GM18502 (cell line): Measurements from ENCODE around the gene ADIRF.
"Not testable (repeated sequence)": the region's sequence is repeated elsewhere in the genome, so short reads cannot be mapped to it uniquely, and the experiment has no call there.

ENCODE experiments used
- ATAC-seq: cut with Tn5 transposase; IDR thresholded peaks from one replicate; pipeline ENCODE4 v1.9.1; 2021; ENCODE audit warnings: mild to moderate bottlenecking; ENCODE audit not compliant: unreplicated experiment, poor library complexity

Gene ADIRF

DNA sequence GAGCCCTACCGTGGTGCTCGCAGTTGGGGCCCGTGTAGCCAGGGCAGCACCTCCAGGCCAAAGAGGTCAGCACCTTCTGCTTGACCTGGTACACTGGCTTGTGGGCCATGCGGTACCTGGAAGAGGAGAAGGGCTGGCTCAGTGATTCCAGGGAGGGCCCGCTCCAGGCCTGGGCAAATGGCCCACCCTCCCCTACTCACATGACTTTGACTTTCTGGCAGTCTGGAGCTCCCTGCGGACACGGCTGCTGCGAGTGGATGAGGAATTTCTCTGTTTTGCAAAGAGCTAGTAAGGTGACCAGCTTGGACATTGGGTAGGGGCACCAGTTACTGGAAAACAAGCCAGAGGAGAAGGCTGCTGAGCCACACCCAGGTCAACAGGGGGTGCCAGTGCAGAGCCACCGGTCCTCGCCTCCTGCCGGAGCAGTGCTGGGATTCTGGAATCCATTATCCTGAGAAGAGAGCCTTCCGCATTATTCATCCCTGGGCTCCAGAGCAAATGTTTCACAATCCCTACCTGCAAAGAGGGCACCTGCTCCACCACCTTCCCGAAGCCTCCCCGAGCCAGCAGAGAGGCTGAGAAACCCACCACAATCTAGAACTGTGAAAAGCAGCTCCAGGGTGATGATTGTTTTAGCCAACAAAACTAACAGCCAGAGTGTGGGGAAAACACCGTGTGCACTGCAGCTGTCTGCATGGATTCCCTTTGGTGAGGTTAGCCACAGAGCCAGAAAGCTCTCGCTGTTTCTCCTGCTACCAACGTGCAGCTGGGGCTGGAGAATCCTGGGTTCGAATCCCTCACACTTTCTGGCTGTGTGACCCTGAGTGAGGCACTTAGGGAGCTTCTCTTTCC, 22.7 kb upstream of the ADIRF start:
- ATAC-seq = no peak

DNA sequence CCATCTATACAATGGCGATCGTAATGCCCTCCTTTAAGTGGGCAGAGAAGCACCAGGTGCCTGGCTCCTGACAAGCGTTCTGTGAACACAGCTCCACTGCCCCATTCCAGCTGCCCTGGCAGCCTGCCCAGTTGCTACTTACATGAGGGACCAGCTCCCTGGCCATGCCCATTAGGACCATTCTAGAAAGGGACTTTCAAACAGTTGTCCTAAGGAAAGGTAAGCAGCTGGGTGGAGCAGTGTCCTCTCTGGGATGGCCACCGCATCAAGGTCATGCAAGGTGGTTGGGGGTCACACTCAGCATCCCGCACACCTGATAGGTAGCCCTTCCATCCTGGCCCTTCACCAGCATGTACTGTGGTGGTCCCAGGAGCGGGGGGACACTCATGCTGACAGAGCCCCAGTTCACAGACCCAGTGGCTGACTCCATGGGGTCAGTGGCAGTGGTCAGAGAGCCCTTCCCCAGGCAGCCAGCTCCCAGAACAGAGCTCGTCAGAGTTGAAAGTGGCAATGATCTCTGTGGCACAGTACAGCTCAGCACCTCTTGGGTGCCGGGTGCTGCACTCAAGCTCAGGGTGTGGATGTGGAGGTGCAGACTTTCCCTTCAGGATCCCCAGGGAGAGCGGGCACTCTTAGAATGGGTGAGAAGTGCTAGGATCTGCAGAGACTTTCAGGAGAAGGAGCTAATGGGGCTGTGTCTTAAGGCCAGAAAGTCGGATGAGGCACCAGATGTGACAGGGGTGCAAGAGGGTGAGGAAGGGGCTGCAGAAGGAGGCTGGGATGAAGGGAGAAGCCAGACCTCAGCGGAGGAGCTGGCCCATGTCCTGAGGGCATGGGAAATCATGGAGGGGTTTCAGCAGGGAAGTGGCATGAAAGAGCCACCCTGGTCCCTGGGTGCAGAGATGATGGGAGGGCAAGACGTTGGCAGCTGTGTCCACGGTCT, 21.8 kb upstream of the ADIRF start:
- no peak for ATAC-seq

DNA sequence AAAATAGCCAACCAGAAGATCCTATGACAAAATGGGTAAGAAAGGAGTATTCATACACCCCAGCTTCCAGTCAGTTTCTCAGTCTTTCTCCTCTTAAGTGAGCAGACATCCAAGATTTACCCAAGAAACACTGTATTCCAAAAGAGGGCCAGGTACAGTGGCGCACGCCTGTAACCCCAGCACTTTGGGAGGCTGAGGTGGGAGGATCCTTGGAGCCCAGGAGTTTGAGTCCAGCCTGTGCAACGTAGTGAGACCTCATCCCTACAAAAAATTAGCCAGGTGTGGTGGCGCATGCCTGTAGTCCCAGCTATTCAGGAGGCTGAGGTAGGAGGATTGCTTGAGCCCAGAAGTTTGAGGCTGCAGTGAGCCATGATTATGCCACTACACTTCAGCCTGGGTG, 20.5 kb upstream of the ADIRF start:
- not testable (repeated sequence) for ATAC-seq

DNA sequence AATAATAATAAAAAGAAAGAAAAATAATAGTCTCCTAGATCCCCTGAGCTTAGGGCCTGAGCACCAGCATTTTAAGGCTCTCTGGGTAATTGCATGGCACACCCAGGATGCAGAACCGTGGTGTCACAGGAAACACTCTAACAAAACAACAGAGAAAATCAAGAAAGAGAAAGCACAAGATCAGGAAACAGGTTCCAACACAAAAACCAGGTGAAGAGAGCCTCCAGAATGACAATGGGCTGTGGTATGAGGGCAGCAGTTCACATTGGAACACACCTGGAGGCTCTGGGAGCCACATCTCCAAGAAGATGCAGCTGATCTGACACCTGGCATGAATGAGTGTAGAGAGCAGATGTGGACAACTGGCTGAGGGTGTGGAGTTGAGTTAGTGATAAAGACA, 17.9 kb upstream of the ADIRF start:
- ATAC-seq = no peak

DNA sequence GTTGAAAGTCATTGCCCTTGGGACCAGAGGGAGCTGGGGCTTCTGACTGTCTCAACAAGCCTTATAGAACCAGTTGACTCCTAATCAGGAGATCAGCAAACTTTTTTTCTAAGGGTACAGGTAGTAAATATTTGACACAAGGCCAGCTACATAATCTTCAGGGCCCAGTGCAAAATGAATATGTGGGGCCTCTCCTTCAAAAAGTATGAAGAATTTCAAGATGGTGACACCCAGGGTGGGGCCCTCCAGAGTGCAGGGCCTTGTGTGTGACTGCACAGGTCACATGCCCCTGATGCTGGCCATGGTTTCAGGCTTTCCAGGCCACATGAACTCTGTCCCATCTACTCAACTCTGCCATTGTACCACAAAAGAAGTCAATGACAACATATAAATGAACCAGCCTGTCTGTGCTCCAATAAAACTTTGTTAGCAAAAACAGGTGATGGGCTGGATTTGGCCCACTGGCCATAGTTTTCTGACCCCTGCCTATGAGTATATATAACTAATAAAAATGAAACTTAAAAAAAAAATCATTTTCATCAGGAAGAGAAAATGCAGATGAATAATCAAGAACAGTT, 17.0 kb upstream of the ADIRF start:
- ATAC-seq = no peak

DNA sequence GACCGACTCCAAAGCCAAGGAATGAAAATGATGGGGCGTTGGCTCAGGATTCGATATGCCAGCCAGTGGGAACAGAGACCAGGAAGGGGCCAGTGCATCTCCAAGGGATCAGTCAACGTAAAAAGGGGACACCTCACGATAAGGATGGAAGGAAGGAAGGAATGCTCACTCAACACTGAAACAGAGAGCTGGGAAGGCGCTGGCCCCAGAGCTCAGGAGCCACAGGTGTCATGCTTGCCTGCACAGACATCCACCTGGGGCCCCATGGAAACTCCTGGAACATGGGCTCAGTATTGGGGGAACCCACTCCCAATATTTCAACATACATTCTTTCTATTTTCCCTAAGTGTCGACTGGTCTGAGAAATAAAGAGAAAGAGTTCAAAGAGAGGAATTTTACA, 16.2 kb upstream of the ADIRF start:
- no peak for ATAC-seq

DNA sequence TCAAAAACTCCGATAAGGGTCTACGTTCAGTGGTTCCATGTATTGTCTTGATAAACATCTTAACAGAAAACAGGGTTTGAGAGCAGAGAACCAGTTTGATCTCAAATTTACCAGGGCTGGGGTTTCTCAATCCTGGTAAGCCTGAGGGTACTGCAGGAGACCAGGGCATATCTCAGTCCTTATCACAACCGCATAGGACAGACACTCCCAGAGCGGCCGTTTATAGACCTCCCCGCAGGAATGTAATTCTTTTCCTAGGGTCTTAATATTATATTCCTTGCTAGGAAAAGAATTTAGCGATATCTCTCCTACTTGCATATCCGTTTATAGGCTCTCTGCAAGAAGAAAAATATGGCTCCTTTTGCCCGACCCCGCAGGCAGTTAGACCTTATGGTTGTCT, 15.6 kb upstream of the ADIRF start:
- not testable (repeated sequence) for ATAC-seq

DNA sequence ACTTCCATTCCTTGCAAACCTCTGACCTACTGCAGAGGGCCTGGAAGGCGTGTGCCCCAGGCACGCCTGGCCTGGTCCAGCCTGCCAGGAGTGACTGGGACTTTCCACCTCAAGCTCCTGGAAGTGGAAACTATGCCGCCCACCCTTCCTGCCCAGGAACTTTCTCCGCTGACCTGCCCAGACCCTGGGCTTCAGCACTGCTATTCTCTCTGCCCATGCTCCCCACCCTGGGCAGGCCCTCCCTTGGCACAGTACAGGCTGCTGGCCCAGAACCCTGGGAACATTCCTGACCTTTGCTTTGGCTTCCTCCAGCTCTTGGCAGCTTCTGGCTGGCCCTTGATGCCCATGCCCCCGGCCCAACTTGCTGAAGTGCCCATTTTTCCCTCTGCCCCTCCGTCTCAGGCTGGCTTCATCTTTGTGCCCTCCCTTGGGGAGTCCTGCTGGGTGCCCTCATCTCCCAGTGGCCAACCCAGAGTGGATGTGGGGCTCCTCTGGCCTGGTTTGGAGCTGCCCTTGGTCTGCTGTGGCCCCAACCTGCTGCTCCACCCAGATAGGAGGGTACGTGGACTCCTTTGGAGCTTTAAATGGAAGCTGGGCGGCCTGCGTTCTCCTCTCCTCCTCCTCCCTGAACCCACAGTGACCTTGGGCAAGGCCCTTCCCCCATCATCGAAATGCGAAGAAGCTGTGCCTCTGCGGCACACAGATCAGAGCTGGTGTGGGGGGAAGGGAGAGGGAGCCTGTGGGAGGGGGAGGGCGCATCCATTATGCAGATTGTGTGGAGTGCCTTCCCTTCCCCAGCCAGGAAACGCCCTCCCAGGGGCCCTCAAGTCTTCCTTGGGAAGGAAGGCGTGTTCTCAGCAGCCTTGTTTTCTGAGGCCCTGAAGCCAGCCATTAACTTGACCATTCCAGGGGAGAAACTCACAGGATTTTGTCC, 14.3 kb upstream of the ADIRF start:
- no peak for ATAC-seq

DNA sequence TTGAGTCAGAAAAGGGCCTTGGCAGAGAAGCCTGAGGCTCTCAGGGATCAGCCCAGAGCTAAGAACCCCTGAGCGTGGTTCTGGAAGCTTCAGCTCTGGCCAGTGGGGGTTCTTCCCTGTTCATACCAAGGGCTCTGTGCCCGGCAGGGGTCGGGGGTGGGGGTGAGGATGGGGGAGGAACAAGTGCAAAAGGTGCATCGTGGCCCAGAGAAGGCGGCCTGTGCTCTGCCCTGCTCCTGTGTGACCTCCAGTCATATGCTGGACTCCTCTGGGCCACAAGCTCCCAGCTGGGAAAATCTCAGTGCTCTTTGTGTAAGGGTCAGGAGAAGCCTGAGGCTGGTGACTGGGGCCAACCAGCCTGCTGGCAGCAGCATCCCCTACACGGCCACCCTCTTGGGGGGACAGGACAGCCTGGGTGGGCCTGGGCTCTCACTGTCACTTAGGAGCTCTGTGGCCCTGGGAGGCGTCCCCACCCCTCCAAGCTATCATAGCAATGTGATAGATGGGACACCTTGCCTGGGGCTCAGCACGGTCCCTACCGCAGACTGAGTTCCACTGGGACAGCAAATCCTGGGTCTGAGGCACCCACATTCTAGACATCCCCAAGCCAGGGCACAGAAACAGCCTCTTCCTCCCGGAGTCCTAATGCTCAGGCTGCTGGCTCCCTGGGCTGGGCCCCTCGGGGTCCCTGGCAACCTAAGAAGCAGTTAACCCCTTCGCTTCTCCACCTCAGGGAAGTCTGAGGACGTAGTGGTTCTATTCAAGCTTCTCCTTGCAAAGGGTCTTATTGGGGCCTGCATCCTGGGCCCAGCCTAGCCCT, 13.4 kb upstream of the ADIRF start:
- ATAC-seq = no peak

DNA sequence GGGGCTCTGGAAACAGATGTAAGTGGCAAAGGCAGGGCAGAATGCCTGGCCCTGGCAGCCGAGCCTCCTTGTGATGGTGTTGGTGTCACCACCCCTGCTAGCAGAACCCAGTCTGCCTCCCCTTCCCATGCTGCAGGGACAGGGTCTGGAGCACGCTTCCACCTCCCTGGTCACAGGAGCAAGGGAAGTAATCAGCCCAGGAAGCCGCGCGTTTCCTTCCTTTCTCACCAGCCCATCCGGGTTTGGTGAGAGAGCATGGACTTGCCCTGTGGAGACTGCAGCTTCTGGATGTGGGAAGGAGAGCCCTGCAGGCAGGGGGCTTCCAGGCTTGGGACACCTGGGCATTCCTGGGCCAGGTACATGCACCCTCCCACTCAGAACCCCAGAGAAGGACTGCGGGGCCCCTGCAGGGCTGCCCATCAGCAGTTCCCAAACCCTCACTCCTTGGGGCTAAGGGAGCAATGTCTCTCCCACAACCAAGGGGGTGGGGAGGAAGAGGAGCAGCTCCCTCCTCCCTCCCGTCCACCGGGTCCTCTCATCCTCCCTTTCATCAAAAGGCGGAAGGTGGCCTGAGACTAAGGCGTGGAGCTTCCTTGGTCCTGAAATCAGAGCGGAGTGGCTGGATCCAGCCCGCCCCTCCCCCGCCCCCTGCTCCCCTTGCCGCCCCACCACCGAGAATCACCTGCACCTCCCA, 12.6 kb upstream of the ADIRF start:
- no peak for ATAC-seq

DNA sequence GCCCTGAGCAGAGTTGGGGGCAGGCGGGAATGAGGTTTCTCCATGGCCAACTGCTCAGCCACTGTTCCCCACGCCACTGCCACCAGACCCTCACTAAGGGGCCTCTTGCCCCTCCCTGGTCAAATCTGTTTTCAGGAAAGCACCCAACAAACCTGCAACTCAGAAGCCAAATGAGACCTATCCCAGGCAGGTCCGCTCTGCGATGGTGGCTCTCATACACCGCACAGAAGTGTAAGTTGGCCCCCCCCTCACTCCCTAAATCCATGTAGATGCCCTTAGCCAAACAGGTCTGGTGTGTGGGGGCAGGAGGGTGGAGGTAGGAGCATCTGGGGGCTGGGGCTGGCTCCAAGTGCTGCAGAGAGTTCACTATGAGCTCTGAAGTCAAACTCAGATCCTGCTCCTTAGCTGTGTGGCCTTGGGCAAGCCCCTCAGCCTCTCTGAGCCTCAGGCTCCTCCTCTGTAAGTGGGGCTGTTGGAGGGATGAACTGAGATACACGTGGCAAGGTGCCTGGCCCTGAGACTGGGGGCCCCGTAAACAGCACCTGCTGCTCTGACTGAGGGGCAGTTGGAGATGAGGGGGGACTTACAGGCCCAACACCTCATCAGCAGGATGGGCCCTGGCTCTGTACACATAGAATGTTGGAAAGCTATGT, 12.0 kb upstream of the ADIRF start:
- no peak for ATAC-seq

DNA sequence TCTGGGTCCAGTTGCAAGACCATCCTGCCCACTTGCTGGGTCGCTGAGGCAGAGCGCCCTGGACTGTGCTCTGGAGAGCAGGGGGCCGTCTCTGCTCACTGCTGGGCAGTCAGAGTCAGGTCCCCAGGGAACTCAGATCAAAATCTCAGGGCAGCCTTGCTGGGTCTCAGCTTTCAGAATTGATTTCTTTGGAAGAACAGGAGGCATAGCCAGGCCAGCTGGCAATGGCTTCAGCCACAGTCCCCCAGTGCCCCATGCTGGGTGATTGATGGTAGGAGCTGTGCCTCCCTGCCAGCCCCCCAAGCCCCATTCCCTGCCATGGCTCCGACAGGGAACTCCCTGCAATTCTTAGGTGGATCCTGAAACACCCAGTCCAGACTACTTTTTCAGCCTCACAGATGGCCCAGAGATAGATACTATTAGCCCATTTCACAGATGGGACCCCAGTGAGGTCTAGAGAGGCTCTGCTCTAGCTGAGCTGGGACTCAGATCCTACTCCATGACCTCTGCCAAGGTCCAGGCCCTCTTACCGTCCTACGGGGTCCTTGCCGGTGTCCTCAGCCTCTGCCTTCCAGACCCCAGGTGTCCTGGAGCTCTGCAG, 11.3 kb upstream of the ADIRF start:
- no peak for ATAC-seq

DNA sequence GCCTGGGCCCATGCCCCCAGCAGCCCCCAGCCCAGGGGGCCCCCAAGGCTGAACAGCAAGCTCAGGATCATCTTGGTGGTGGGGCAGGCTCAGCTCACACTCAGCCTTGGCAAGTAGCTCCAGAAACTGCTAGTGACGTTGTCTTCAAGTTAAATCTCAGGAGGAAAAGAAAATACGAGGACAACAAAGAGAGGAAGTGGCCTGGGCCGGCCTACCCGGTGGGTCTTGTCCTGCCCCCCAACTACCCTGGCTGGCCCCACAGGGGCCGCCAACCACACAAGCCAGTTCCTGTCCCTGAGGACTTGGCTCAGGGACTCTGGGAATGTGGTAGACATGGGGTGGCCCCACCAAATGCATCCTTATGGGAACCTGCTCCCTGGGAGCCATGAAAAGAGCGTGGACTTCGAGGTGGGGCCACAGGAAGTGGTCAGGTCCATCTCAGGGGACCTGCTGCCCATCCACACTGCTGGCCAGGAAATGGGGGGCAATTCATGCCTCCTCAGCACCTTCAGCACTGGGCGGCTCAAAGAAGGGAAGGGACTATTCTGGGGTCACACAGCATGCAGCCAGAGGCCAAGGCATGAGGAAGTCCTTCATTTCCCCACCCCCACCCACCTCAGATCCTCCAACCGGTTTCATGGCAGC, 10.7 kb upstream of the ADIRF start, which contains the start of gene MMRN2:
TSS of gene MMRN2 (minus strand) at position 145 of the 645 bp plus-strand sequence. CDS start at position 71, 74 bp downstream.
- no peak for ATAC-seq

DNA sequence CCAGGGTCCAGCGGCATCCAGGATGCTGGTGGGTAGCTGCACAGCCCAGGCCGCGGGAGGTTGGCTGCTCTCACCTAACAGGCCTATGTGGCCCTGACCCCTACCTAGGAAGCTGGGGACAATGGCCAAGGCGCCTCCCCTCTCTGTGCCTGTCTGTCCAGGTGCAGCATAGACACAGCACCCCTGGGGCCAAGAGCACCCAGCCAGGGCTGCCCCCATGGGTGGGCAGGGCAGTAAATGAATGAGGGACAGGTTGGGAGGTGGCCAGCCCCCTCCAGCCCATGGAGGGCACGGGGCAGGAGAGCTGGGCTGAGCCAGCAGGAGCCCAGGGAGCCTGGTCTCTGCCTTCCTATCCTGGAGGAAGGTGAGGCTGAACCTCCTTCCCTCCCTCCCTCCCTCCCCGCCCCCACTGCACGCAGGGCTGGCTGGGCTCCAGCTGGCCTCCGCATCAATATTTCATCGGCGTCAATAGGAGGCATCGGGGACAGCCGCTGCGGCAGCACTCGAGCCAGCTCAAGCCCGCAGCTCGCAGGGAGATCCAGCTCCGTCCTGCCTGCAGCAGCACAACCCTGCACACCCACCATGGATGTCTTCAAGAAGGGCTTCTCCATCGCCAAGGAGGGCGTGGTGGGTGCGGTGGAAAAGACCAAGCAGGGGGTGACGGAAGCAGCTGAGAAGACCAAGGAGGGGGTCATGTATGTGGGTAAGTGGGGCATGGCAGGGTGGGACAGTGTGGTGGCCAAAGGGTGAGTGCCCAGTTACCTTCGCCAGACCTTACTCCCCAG, 10.0 kb upstream of the ADIRF start, which contains the start of gene SNCG:
TSS of gene SNCG (plus strand) at position 484 of the 785 bp plus-strand sequence. CDS start at position 583, 99 bp downstream.
- no peak for ATAC-seq

DNA sequence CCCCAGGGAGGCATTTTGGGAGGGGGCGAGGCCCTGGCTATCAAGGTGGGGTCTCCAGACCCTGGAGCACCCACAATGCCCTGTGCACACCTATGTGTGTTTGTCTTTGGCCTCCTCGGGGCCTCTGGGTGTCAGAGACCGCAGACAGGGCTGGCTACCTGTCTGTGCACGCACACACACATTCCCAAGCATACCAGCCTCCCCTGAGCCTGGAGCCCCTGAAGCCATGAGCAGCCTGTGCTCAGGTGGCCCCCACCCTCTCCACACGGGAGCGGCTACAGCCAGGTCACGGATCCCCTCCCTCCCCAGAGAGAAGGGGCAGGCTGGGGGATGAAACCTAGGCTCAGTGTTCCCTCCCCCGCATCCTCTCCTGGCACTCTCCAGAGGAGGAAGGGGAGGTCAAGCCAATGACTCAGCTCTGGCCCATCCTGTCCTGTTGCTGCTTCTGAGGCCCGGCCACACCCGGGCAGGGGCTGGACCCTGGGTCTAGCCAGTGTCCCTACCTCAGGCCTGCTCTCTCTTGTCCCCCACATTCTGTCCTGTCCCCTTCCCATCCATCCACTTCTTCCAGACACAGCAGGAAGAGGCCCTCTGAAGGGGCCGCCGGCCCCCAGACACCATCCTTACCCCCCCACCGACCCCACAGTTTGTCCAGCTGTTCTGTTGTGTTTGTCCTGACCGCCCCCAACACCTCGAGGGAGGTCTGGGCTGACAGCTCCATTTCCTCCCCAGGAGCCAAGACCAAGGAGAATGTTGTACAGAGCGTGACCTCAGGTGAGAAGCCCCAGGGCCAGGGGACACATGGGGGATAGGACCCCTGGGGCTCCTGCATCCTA, 9.2 kb upstream of the ADIRF start:
- no peak for ATAC-seq
